NK-92 treated with Interleukin-12 subunit alpha and Interleukin-12 subunit beta, amount 100 ng/mL, for 24 hours (cell line): ENCODE results near the gene ARHGAP5.
"Not testable (repeated sequence)": the region's sequence is repeated elsewhere in the genome, so short reads cannot be mapped to it uniquely, and the experiment has no call there.

Experiments used
- DNase-seq: peaks from one replicate; lab custom pipeline; 2025; lab: John Stamatoyannopoulos, UW

Gene ARHGAP5

GRCh38 chr14:32109676-32110547 lies 32.8 kb downstream of the ARHGAP5 start:
- no peak for DNase-seq

- DNase-seq: no peak
Observed at GRCh38 chr14:32110548-32110896, 33.4 kb downstream of the ARHGAP5 start.

GRCh38 chr14:32121536-32121935 lies 44.4 kb downstream of the ARHGAP5 start:
- no peak for DNase-seq

DNA sequence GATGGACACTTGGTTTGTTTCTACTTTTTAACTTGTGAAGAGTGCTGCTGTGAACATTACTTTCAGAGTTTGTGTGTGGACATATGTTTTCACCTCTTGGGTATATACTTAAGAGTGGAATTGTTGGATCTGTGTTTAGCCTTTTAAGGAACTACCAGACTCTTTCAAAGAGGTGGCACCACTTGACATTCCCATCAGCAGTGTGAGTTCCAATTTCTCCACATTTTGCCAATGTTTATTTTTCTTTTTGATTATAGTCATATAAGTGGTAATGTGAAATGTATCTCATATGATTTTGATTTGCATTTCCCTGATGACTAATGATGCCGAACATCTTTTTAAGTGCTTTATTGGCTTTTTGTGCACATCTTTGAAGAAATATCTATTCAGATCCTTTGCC lies 44.8 kb downstream of the ARHGAP5 start:
- DNase-seq: no peak

GRCh38 chr14:32126899-32127730 lies 50.0 kb downstream of the ARHGAP5 start:
- not testable (repeated sequence) for DNase-seq

DNA sequence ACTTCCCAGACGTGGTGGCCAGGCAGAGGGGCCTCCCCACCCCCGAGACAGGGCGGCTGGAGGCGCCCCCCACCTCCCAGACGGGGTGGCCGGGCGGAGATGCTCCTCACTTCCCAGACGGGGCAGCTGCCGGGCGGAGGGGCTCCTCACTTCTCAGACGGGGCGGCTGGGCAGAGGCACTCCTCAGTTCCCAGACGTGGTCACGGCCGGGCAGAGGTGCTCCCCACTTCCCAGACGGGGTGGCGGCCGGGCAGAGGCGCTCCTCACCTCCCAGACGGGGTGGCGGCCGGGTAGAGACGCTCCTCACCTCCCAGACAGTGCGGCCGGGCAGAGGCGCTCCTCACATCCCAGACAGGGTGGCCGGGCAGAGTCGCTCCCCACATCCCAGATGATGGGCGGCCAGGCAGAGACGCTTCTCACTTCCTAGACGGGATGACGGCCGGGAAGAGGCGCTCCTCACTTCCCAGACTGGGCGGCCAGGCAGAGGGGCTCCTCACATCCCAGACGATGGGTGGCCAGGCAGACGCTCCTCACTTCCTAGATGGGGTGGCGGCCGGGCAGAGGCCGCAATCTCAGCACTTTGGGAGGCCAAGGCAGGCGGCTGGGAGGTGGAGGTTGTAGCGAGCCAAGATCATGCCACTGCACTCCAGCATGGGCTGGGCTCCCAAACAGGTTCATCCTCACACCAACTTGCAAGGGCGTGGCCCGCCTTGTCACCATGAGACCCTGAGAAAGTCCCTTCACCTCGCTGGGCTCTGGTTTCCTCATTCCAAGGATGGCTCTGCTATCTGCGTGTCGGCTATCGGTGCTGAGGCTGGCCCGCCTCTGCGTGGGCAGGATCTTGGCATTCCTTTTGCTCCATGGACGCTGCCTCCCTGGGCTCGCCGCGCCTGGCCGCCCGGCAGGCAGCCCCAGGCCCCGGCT lies 50.9 kb downstream of the ARHGAP5 start:
- not testable (repeated sequence) for DNase-seq

GRCh38 chr14:32128703-32129102 lies 51.6 kb downstream of the ARHGAP5 start:
- no peak for DNase-seq

DNA sequence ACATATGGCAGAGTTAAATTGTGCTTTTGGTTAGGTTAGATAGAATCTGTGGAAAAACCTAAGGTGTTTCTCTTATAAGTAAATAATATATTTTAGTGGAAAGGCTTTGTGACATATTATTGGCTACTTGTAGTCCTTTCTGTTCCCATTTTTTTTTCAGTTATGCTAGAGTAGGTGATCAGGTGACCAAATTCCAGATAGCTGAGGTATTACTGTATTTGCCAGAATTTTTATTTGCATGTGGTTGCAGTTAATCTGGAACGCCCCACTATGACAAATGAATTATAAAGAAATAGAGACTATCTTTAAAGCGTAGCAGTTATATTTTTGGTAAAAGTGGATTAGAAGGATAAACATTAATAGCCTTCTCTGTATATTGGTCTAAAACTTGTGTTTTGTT lies 52.0 kb downstream of the ARHGAP5 start:
- no peak for DNase-seq

DNA sequence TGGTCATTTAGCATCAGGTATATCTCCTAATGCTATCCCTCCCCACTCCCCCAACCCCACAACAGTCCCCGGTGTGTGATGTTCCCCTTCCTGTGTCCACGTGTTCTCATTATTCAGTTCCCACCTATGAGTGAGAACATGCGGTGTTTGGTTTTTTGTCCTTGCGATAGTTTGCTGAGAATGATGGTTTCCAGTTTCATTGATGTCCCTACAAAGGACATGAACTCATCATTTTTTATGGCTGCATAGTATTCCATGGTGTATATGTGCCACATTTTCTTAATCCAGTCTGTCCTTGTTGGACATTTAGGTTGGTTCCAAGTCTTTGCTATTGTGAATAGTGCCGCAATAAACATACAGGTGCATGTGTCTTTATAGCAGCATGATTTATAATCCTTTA lies 54.6 kb downstream of the ARHGAP5 start:
- not testable (repeated sequence) for DNase-seq

DNA sequence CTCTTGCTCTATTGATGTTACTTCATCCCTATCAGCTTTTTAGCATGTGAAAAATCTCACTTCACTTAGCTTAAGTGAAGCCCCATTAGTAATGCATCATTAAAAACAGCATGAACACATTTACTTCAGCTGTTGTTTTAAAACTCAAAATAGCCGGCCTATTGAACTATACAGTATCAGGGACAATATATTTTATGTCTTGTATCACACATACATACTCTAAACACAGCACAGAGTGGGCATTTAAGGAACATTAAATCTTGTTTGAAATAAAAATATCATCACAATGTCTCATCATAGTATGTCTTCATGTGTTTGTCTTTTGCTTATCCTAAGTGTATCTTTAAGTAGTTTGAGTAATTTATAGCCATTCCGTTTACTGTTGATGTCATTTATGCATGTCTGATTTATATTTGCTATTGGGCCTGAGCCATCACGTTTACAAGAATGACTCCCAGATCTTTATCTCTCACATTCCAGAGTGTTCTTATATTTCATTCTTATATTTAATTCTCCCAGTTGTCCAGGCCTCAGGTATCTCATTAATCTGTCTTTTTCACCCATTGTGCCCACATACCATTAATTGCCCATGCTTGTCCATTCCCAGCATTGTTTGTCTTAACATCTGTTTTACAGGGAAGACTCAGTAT lies 57.5 kb downstream of the ARHGAP5 start:
- no peak for DNase-seq

DNA sequence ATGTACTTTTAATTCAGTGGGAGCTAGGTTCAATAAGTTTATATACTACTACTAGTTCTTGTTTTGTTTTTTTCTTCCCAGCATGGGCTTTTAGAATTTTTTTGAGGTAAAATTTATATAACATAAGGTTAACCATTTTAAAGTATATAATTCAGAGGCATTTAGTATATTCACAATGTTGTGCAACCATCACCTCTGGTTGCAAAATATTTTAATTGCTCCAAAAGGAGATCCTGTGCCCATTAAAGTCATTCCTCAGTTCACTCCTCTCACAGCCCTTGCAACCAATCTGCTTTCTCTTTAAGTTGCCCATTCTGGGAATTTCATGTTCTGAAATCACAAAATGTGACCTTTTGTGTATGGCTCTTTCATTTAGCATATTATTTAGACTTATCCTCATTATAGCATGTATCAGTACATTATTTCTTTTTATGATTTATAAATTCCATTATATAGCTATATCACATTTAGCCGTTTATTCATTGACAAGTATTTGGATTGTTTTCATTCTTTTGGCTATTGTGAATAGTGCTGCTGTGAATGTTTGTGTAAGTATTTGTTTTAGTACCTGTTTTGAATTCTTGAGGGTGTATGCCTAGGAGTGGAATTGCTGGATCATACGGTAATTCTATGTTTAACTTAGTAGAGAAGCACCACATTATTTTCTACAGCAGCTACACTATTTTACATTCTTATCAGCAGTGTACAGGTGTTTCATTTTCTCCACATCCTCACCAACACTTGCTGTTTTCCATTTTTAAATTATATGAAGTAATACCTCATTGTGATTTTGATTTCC lies 59.1 kb downstream of the ARHGAP5 start:
- DNase-seq: no peak

GRCh38 chr14:32137313-32137712 lies 60.2 kb downstream of the ARHGAP5 start:
- DNase-seq: no peak

- DNase-seq: no peak
Observed at GRCh38 chr14:32137892-32138291, 60.8 kb downstream of the ARHGAP5 start.

DNA sequence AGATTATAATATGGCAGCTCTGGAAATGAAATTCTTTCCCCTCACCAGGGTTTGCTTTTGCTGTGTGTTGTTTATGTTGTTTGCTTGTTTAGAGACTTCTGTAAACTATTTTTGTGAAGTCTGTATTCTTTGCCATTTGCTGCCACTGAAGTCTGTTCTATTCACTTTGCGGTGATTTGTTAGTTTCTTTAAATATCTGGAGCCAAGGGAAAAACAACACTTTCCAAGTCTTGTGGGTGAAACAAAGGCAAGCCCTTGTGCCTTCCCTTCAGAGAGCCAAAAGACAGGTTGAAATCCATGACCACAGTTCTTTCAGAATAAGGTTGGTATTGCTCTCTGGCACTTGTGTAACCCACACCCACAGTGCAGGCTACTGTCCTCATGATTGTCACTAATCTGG lies 65.2 kb downstream of the ARHGAP5 start:
- DNase-seq: no peak

DNA sequence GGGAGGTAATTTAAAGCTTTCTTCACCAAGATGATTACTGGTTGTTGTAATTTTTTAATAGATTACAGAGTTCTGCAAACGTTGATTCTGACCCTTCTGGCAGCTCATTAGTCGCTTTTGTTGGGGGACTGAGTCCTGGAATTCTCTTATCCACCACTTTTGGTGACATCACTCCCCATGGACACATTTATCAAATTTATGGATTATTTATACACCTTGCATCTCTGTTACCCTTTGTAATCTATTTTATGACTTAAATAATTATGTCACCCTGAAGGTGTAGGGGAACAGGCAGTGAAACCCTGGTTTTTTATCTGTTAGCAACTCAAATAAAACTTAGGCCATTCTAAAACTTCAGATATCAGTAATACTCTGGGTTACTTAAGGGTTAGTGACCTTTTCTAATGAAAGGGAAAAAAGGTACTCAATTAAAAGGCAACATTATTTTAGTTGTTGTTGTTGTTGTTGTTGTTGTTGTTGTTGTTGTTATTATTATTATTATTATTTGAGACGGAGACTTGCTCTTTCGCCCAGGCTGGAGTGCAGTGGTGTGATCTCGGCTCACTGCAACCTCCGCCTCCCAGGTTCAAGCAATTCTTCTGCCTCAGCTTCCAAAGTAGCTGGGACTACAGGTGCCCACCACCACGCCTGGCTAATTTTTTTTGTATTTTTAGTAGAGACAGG lies 65.8 kb downstream of the ARHGAP5 start:
- no peak for DNase-seq

- DNase-seq: no peak
Observed at GRCh38 chr14:32150392-32150791, 73.3 kb downstream of the ARHGAP5 start.

GRCh38 chr14:32166029-32166428 lies 88.9 kb downstream of the ARHGAP5 start:
- DNase-seq: no peak

DNA sequence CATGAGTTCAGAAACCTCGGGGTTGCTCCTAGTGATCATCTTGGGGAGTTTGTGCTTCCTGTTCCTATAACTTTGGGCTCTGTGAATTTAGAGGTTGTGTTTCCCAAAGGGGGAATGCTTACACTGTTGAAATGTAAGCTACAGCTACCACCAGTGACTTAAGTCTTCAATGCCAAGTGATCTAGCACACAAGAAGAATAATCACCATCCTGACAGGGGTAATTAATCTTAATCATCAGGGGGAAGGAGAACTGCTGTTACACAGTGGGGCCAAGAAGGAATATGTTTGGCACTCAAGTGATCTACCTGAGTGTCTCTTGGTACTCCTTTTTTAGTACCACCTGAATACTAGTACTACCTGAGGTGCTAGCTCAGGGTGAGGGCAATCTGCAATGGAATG lies 89.8 kb downstream of the ARHGAP5 start:
- DNase-seq: no peak

GRCh38 chr14:32167907-32168306 lies 90.8 kb downstream of the ARHGAP5 start:
- no peak for DNase-seq

DNA sequence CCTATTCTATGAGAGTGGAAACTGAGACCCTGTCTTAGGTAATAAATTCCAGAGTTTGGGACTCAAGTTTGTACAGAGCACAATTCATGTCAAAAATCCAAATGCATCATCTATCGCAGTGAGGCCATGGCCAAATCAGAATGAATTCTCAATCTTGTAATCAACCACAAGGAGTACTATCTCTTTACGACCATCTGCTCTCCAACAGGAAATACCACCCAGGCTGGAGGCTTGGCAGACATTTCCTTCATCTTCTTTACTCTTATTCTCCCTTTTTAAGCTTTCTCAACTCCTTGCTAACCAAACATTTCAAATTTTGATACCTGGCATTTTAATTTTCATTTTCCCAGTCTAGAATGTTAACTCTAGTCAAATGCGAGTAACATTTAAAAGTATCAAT lies 92.1 kb downstream of the ARHGAP5 start:
- no peak for DNase-seq
